ENCODE measurements around the gene DNHD1. TPM values are rescaled to one million over a fixed set of nuclear protein-coding genes. Genes with fewer than 3 reads are reported as not detected.

Gene DNHD1
- total and polyA plus RNA-seq, 9 of the 15 experiments (the other 6 are each of a cell fraction or from before 2014, with no cell fraction given), result 0.82 to 9.7 (median 3.8) TPM

DNA sequence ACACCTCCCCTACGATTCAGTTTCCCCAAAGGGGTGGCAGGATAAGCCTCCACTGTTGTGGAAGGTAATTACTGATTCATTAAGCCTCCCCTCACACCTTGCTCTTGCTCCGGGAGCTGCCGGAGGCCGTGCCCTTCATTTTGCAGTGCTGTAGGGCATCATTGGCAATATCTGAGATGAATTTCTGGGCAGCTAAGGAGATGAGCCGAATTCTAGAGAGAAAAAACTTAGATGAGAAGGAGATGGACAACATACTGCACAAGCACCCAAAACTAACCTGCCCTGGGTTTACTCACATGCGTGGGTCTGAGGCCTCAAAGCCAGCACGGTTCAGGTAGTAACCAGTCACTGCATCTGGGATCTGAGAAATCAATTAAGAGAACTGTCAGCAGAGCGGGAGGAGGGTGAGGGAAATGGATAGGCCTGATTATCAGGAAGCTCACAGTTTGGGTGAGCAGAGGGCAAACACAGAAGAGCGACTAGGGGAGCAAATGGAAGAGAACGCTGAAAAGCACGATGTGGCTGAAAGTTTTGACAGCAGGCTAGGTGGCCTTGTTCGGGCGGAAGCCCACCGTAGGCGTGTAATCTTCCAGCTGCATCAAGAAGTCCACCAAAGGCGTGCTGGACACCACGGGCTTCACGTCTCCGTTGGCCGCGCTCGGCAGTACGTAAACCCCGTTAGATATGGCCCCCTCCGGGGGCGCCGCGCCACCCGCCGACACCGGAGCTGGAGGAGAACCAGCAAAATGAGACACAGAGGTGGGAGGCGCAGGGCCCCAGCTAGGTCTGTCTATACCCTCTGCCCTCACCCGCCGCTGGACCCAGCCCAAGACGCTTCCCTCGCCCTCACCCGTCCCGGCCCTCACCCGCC, 114.2 kb downstream of the DNHD1 start (continued):
- TF ChIP-seq KDM5B (IDR thresholded peaks at IDR 0.05; ENCODE audit: insufficient replicate concordance, low read depth, low read length) (no peak), ERF (CRISPR knock-in tag; IDR thresholded peaks at IDR 0.05) (no peak), CREM (IDR thresholded peaks at IDR 0.05; ENCODE audit: low read depth) (0 out of 2 replicates have a peak, but pooled peaks have one; percentile 20), DPF2 (IDR thresholded peaks at IDR 0.05) (no peak), POLR2G (IDR thresholded peaks at IDR 0.05; ENCODE audit: low read depth, low read length) (no peak), ZNF143 (CRISPR knock-in tag; IDR thresholded peaks at IDR 0.05) (no peak), BDP1 (IDR thresholded peaks at IDR 0.05; ENCODE audit: insufficient read depth, insufficient read length) (no peak), HIVEP1 (CRISPR knock-in tag; IDR thresholded peaks at IDR 0.05) (no peak), ELF2 (CRISPR knock-in tag; IDR thresholded peaks at IDR 0.05) (0 out of 2 replicates have a peak, but pooled peaks have one; percentile 13), ARHGAP35 (IDR thresholded peaks at IDR 0.05; ENCODE audit: partially characterized antibody) (no peak), SUPT5H (IDR thresholded peaks at IDR 0.05) (peak; percentile 70), NR2F6 (CRISPR knock-in tag; IDR thresholded peaks at IDR 0.05) (0 out of 2 replicates have a peak, but pooled peaks have one; percentile 2), ZNF134 (CRISPR knock-in tag; conservative IDR thresholded peaks at IDR 0.05) (no peak), NR2C2 (CRISPR knock-in tag; IDR thresholded peaks at IDR 0.05) (peak; percentile 61; the same call in 1 of the 2 replicates), NR2C2 (tag; IDR thresholded peaks at IDR 0.05) (no peak), PCBP1 (IDR thresholded peaks at IDR 0.05; ENCODE audit: low read depth, low read length, poor library complexity, severe bottlenecking) (no peak), ZNF384 (IDR thresholded peaks at IDR 0.05; ENCODE audit: low read depth, low read length) (no peak), FOXK2 (conservative IDR thresholded peaks at IDR 0.05 in 1 of 2, IDR thresholded peaks at IDR 0.05 in 1 of 2; ENCODE audit: low read depth in 2 of 2) (no peak), SMAD2 (IDR thresholded peaks at IDR 0.05; ENCODE audit: low read depth, low read length) (no peak), TRIM28 (IDR thresholded peaks at IDR 0.05) (no peak), SIN3B (IDR thresholded peaks at IDR 0.05; ENCODE audit: low read depth) (no peak), RNF2 (IDR thresholded peaks at IDR 0.05) (no peak), HDGF (IDR thresholded peaks at IDR 0.05) (0 out of 2 replicates have a peak, but pooled peaks have one; percentile 47), FOXP1 (CRISPR knock-in tag; IDR thresholded peaks at IDR 0.05) (peak; percentile 25; the same call in 1 of the 2 replicates)
- TF ChIP-seq, protein P1, sequence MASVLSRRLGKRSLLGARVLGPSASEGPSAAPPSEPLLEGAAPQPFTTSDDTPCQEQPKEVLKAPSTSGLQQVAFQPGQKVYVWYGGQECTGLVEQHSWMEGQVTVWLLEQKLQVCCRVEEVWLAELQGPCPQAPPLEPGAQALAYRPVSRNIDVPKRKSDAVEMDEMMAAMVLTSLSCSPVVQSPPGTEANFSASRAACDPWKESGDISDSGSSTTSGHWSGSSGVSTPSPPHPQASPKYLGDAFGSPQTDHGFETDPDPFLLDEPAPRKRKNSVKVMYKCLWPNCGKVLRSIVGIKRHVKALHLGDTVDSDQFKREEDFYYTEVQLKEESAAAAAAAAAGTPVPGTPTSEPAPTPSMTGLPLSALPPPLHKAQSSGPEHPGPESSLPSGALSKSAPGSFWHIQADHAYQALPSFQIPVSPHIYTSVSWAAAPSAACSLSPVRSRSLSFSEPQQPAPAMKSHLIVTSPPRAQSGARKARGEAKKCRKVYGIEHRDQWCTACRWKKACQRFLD (CRISPR knock-in tag; IDR thresholded peaks at IDR 0.05), result 0 out of 2 replicates have a peak, but pooled peaks have one; percentile 52
- TF ChIP-seq, protein P2, sequence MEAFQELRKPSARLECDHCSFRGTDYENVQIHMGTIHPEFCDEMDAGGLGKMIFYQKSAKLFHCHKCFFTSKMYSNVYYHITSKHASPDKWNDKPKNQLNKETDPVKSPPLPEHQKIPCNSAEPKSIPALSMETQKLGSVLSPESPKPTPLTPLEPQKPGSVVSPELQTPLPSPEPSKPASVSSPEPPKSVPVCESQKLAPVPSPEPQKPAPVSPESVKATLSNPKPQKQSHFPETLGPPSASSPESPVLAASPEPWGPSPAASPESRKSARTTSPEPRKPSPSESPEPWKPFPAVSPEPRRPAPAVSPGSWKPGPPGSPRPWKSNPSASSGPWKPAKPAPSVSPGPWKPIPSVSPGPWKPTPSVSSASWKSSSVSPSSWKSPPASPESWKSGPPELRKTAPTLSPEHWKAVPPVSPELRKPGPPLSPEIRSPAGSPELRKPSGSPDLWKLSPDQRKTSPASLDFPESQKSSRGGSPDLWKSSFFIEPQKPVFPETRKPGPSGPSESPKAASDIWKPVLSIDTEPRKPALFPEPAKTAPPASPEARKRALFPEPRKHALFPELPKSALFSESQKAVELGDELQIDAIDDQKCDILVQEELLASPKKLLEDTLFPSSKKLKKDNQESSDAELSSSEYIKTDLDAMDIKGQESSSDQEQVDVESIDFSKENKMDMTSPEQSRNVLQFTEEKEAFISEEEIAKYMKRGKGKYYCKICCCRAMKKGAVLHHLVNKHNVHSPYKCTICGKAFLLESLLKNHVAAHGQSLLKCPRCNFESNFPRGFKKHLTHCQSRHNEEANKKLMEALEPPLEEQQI (IDR thresholded peaks at IDR 0.05), result no peak
- TF ChIP-seq, protein P3, sequence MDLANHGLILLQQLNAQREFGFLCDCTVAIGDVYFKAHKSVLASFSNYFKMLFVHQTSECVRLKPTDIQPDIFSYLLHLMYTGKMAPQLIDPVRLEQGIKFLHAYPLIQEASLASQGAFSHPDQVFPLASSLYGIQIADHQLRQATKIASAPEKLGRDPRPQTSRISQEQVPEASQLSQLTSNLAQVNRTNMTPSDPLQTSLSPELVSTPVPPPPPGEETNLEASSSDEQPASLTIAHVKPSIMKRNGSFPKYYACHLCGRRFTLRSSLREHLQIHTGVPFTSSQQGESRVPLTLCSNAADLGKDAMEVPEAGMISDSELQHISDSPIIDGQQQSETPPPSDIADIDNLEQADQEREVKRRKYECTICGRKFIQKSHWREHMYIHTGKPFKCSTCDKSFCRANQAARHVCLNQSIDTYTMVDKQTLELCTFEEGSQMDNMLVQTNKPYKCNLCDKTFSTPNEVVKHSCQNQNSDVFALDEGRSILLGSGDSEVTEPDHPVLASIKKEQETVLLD (IDR thresholded peaks at IDR 0.05), result 0 out of 2 replicates have a peak, but pooled peaks have one; percentile 7
